Ovary (tissue), 9 donors: ENCODE results near the gene EMP2. TPM values are rescaled to one million over a fixed set of nuclear protein-coding genes. Genes with fewer than 3 reads are reported as not detected.

Experiments used
- DNase-seq, 5 donors: peaks; one replicate each; pipeline ENCODE4 v3.0.0-alpha.2; 2019 to 2020
- H3K27ac ChIP-seq, 2 donors: fragments of 200-600 bp; one replicate each; pipeline versions ENCODE4 v1.5.1 to v1.8.0; 2019 to 2022
- H3K27me3 ChIP-seq: fragments of 200-600 bp; one replicate; pipeline ENCODE4 v1.8.0; 2022
- H3K36me3 ChIP-seq: fragments of 200-600 bp; sonication (generic); one replicate; pipeline ENCODE4 v1.5.1; 2019
- H3K4me1 ChIP-seq: one replicate; pipeline ENCODE4 v1.8.1; 2013; ENCODE audit warnings: mild to moderate bottlenecking, moderate library complexity; ENCODE audit not compliant: insufficient read depth
- H3K4me3 ChIP-seq: fragments of 200-600 bp; sonication (generic); one replicate; pipeline ENCODE4 v1.5.1; 2017
- H3K9me3 ChIP-seq, 2 donors: fragments of 200-600 bp in 1 of 2; sonication (generic) in 1 of 2; one replicate each; pipeline versions ENCODE4 v1.5.1 to v1.8.1; 2013 to 2019; ENCODE audit warnings: mild to moderate bottlenecking in 1 of 2, moderate library complexity in 1 of 2
- CTCF ChIP-seq, 3 donors: fragments of 450-650 bp in 2 of 3; fragments of 200-600 bp in 1 of 3; IDR thresholded peaks; one replicate each; pipeline versions ENCODE4 v1.5.1 to v1.8.0; 2016 to 2022; ENCODE audit warnings: antibody characterized with exemption in 3 of 3, mild to moderate bottlenecking in 1 of 3
- EP300 ChIP-seq: sonication (generic); formaldehyde crosslinking; IDR thresholded peaks from one replicate; pipeline ENCODE4 v1.6.1; 2017; ENCODE audit warnings: antibody characterized with exemption
- POLR2A ChIP-seq: fragments of 450-650 bp; IDR thresholded peaks from one replicate; pipeline ENCODE4 v1.6.1; 2017; ENCODE audit warnings: antibody characterized with exemption, mild to moderate bottlenecking, moderate library complexity
- WGBS, 3 donors: extraction: QIAGEN DNeasy Blood & Tissue Kit in 1 of 3; methylation state at CpG; one replicate each; pipeline versions ENCODE4 v1.1.5 to v1.1.7; 2013 to 2017; 5-methylcytosine and 5-hydroxymethylcytosine counted together
- intact Hi-C, 4 donors: fragments of 100-400 bp; cut with DNase I; formaldehyde crosslinking; loops; one replicate each; pipeline versions ENCODE4 v1.11.0 to v1.15.1; 2022 to 2023
- polyA plus RNA-seq, 2 donors: library from polyadenylated mRNA; stranded (reverse); fragments of 200-250 nt in 1 of 2; fragments of 350-450 nt in 1 of 2; fragmentation: Illumina TruSeq in 1 of 2; extraction: RNeasy Lipid Tissue Mini Kit (QIAGEN cat#74804) in 1 of 2; gene quantifications; one replicate each; pipeline ENCODE4 v1.2.3, GENCODE V29; 2013 to 2014
- total RNA-seq, 7 donors: library from RNA; depleted of rRNA in 2 of 7; stranded (reverse); fragments of >200 nt in 2 of 7; fragmentation: NEBNext Ultra II Directional in 3 of 7; extraction: Animal tissue kit (Norgen Biotek cat#: 25700) in 3 of 7; gene quantifications; one replicate each; pipeline versions ENCODE4 v1.1.0 to v1.2.4, GENCODE V29; 2016 to 2023
- donor health status: DM: no; HTN: no; CAD: no; lungs with moderate emphysema.
- donor health status: DM: no; HTN: no; CAD: no.
- donor health status: Bipolar disorder and iron deficiency.
- donor health status: DM: yes; HTN: yes; CAD: no.
- donor health status: DM: no; HTN: no; CAD: no.
- donor health status: DM: yes; HTN: yes; CAD: no.

Gene EMP2
- total and polyA plus RNA-seq, 9 donors, result 38.9 to 114 (median 83.0) TPM

DNA sequence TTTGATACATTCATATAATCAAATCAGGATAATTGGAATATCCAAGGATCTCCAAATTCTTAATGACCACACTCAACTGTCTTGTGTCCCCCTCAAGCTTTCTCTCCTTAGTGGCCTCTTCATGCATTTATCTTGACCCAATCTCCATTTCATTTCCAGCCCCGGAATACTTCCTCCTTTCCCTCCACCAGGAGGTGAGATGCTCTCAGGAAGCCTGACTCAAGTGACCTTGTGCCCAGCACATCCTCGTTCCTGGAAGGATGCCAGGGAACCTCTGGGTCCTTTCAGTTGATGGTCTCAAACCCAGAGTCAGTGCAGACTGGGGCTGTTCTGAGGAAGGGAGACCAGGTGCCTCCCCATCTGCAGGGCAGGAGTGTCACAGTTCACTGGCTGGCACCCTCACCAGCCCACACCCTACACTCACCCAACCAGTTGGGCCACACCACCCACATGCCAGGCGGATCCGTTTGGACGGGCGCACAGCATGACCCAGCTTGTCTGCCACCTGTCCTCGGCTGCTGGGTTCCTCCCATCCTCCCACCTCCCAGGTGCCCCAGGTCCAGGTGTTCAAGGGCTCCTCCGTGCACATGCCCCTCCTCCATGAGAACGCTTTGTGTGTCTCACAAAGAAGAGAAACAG is 14.0 kb upstream of the EMP2 start:
- Histone ChIP-seq H3K9me3 (no peaks in the 10 kb centered on the region), H3K4me1 (no peaks in the 10 kb centered on the region), H3K36me3 (no peaks in the 10 kb centered on the region), H3K4me3 (no peak overlapping the region), H3K27ac (no peak overlapping the region), H3K27me3 (no peaks in the 10 kb centered on the region)
- 54 to 64% (median 59%) methylated on average over 8 to 9 of the region's 9 CpGs for WGBS, 3 donors
- no peak for DNase-seq
- intact Hi-C loops, result no loop called here
- TF ChIP-seq EP300, result no peak
- no peak for TF ChIP-seq POLR2A
- no peak for TF ChIP-seq CTCF (IDR thresholded peaks at IDR 0.05)

DNA sequence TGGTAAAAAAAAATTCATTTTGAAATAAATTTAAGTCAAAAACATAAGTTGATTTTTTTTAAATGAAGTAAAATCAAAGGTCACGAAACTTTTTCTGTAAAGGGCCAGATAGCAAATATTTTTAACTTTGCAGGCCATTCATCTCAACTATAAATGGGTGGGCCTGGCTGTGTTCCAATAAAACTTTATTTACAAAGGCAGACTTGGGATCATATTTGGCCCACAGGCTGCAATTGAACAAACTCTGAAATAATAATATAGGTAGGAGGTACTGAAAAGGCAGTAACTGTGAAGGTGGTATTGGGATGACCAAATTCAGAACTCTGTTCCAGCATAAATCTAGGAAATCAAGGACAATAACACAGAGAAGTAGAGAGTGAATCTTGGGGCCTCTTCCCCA is 12.2 kb upstream of the EMP2 start:
- TF ChIP-seq POLR2A (no peak), EP300 (no peak), CTCF (IDR thresholded peaks at IDR 0.05) (no peak)
- WGBS, 3 donors, result 84 to 91% (median 86%) methylated on average over 1 of the region's 1 CpG
- H3K4me1 ChIP-seq, result no peaks in the 10 kb centered on the region

GRCh38 chr16:10590342-10590741 is 9.9 kb upstream of the EMP2 start:
- intact Hi-C loops, result no loop called here
- H3K27ac ChIP-seq, result no peak overlapping the region
- no peaks in the 10 kb centered on the region for H3K36me3 ChIP-seq
- no peaks in the 10 kb centered on the region for H3K27me3 ChIP-seq
- no peak for DNase-seq
- no peak overlapping the region for H3K4me3 ChIP-seq
- no peaks in the 10 kb centered on the region for H3K4me1 ChIP-seq
- H3K9me3 ChIP-seq, result no peaks in the 10 kb centered on the region
- 78 to 84% (median 79%) methylated on average over 4 of the region's 4 CpGs for WGBS, 3 donors
- TF ChIP-seq CTCF (IDR thresholded peaks at IDR 0.05) (no peak), EP300 (no peak), POLR2A (no peak)

More for the DNA sequence above, 12.2 kb upstream of the EMP2 start:
- H3K9me3 ChIP-seq, result no peaks in the 10 kb centered on the region
- DNase-seq, result no peak
- no peaks in the 10 kb centered on the region for H3K36me3 ChIP-seq
- H3K4me3 ChIP-seq, result no peak overlapping the region
- no peaks in the 10 kb centered on the region for H3K27me3 ChIP-seq
- H3K27ac ChIP-seq, result no peak overlapping the region
- intact Hi-C loops, result no loop called here

DNA sequence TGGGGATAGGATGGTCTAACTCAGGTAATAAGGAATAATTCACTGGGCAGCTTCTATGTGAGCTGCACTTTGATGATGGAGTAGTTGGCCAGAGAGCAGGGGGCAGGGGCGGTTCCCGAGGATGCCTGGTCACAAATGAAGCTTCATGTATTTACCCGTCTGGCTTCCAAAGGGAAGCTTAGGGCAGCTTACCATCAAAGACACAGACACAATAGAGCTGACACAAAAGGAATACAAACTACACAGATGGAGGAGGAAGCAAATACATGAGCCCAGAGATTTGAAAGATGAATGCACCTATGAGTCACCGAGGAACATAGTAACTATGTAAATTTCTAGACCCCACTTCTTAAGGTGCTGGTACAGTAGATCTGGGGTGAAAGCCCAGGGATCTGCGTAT is 8.7 kb upstream of the EMP2 start:
- Histone ChIP-seq H3K4me3 (no peak overlapping the region), H3K27me3 (no peaks in the 10 kb centered on the region), H3K4me1 (no peaks in the 10 kb centered on the region), H3K36me3 (no peaks in the 10 kb centered on the region), H3K9me3 (no peaks in the 10 kb centered on the region), H3K27ac (no peak overlapping the region)
- TF ChIP-seq EP300, result no peak
- TF ChIP-seq CTCF (IDR thresholded peaks at IDR 0.05), result no peak
- intact Hi-C loops, result no loop called here
- DNase-seq, result no peak
- WGBS, 3 donors, result 74 to 84% (median 74%) methylated on average over 5 of the region's 5 CpGs
